HG02610 (cell line): ENCODE data around the gene ABLIM3.

Source experiments
- ATAC-seq: cut with Tn5 transposase; IDR thresholded peaks from one replicate; pipeline ENCODE4 v1.9.1; 2021; ENCODE audit warnings: mild to moderate bottlenecking, moderate library complexity; ENCODE audit not compliant: unreplicated experiment

The ABLIM3 gene

DNA sequence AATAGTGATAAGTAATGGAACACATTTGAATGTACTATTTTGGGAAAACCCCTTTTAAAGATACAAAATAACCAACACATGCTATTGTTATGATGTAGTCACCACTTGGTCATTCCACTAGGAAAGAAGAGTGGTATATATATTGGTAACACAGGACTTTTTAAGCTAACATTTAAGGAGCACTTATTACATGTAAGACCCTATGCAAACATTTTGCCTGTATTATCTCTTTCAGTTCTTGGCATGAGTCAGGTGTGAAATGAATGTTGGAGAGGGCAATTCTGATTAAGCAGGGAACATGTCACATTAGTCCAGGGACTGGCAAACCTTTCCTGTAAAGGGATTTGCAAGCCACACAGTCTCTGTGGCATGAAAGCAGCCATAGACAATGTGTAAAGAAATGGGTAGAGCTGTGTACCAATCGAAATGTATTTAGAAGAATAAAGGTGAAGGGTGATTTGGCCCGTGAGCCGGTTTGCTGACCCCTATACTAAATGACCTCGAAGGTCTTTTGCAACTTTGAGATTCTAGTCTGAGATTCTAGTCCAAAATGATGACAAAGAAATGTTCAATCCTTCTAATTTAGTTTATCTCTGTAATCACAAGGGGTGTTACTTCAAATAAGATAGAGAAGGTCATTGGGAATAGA, 15.3 kb downstream of the ABLIM3 start:
- ATAC-seq: peak; percentile 60

DNA sequence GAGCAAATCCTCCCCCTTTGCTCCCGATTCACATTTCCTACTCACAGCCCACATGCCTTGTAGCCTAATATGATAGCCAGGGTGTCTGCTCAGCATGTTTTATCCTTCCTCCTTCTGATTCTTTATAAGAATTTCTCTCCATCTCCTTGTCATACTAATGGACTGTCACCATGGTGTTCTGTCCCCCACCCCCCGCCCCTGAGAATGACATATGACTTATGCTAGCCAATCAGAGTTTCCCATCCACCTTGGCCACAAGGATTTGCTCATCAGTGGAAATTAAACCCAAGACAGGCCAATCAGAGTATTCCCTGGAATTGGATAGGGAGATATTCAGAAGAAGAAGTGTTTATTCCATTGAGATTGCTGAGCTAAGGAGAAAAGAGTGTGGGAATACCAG, 16.0 kb downstream of the ABLIM3 start:
- ATAC-seq: no peak

- no peak for ATAC-seq
Observed at GRCh38 chr5:149160291-149160787, 19.0 kb downstream of the ABLIM3 start.

DNA sequence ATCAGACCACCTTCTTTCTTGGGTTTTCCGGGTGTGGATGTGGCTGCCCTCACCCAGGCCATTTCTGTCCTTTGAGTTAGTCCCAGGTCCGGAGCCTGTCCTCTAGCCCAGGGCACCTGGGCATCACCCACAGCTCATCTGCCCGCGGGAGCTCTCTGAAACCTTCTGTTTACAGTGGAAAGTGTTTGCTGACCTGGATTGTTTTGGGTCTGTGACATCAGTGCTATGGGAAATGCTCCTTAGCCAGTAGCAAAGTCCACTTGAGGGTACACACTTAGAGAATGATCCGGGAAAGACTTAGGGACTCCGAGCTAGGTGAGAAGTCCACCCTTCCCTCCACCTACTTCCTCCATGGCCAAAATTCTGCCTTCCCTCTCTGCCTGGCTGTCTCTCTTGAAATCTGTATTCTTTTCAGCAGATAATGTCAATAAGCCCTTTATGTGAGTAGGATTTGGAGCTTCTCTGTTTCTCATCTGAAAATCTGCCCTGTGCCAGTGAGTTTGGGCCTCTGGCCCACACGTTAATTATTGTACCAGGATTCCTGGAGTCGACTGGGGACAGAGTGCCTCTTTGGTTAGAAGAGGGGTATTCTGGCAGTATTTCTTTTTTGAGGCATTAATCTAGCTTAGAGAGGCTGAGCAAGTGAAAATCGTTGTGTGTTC, 19.9 kb downstream of the ABLIM3 start:
- no peak for ATAC-seq

DNA sequence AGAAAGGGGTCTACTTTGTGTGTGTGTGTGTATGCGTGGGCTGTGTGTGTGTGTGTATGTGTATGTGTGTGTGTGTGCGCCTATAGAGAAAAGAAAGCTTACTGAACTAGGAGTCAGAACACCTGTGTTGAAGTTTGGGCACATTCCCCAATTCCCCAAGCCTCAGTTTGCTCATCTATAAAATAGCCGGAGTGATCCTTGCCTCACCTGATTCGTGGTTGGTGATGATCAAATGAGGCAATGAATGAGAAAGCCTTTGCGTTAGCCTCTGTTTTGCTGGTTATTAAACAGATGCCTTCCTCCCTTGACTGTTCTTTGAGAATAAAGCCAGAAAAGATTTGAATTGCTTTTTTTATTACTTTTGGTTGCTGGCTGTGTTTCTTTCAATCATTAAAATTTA, 20.6 kb downstream of the ABLIM3 start:
- ATAC-seq: no peak

GRCh38 chr5:149162401-149163084, 21.2 kb downstream of the ABLIM3 start:
- ATAC-seq: peak; percentile 84

DNA sequence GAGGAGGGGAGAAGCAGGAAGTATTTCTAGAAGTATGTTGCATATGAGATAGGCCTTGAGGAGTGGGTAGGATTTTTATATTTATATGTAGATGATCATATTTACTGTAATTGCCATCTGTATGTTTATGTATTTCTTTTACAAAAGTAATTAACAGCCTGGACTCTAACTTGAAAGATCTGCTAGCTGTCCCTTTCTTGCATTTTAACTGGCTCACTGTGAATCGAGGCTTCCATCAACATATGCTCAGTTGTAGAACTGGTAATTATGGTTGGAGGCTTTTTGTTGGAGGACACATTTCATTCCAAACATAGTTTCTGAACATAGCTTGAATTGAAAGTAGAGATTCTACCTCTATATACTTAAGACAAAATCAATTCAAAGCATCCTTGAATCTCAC, 23.4 kb downstream of the ABLIM3 start:
- ATAC-seq: no peak

DNA sequence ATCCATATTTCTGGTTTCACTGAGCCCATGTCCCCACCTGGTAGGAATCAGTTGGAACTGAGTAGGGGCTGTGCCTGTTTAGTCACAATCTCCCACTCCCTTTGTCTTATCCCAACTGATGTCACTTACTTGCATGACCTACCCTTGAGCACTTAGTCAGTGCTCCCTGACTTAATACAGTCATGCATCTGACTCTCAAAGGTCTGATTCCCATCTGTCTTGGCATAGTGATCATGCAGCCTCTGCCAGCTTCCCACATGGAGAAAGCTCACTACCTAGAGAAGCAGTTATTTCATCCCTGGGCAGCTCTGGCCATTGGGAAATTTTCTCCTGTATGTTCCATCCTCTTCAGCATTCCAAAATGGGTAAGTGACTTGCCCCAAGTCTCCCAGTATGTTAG, 24.8 kb downstream of the ABLIM3 start:
- ATAC-seq: no peak

- no peak for ATAC-seq
Observed at GRCh38 chr5:149166591-149167100, 25.4 kb downstream of the ABLIM3 start.

DNA sequence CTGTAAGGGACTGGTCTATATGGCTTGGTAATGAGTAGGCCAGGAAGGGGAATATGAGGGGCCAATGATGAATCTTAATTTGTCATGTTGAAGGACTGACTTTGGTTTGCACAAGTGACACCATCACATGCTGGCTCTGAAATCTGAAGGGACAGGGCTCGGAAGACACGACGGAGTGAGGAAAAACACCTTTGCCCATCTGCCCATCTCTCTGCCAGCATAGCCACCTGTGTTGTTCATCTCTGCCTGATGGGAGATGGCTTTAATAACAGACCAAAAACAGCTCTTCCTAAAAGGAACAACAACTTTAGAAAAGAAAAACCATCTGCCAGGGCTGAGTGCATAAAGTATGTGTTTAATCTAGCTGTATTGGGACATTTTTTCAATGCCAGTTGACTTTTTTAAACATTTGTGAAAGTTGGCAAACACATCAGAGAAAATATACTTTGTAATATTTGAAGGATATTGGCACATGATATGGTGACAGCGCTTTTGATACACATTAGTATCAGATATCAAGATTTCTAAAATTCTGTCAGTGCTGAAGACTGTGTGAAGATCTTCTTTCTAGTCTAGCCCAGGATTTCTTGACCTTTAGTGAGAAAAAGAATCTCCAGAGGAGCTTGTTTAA, 27.1 kb downstream of the ABLIM3 start:
- no peak for ATAC-seq

- ATAC-seq: no peak
Observed at GRCh38 chr5:149170299-149170698, 29.0 kb downstream of the ABLIM3 start.

- ATAC-seq: peak; percentile 83
Observed at GRCh38 chr5:149172261-149172660, 31.0 kb downstream of the ABLIM3 start.

DNA sequence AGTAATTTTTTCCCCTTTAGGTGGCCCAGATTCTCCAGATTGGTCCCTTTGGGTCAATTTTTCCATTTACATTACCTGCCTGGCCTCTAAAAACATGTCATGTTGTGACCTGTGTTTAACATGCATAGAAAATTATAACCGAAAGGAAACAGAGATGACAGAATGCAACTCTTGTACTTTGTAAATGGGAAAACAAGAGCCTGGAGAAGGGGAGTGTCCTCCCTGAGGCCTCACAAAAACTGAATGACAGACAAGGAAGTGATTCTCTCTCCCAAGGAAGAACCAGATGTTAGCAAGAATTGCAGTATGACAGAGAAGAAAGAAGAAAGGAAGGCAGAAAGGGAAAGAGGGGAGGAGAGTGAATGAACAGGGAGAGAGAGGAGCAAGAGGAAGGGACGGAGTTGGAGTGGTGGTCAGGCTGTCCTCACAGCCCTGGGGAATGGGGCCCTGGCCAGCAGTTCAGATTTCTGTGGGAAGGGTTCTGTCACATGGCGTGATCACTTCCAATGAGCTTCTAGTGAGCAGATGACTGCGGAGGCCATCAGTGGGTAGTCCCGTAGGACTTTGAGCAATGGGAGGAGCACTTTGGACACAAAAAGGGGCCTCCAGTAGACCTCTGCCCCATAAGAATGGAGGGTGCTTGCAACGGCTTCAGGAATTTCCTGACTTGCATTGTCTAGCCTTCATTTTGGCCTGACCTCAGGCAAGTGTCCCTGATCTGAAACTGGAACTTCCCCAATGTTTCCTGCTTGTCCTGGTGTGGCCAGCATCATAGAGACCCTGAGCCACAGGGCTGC, 31.6 kb downstream of the ABLIM3 start:
- ATAC-seq: no peak

- no peak for ATAC-seq
Observed at GRCh38 chr5:149174847-149175234, 33.5 kb downstream of the ABLIM3 start.

DNA sequence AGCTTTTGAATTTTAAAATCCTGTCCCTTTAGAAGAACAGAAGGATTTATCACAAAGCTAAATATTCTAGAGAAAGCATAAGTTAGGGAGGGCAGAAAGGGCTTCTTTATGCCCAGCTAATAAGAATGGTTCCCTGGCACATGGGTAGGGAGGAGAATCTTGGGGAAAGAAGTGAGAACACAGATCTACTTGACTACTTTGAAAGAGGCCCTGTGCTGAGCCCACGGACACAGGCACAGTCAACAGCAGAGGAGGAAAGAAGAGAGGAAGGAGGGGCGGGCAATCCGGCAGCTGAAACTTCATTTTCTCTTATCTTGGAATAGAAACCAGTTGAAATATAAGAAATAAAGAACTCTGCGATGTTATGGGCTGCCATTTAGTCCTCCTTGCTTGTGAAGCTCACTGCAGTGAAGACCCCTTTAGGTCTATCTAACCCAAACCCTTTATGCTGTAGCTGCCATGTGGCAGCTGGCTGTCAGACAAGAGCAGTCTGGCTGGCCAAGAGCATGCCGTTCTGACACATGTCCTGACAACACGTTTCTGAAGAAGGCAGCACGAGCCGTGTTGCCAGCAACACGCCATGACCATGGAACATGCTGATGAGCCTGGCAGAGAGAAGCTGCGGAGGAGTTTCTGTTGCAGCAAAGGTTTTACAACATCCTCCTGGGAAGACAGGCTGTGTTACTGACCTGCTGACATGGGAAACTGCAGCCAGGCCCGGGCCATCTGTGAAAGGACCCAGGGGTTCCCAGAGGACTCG, 34.2 kb downstream of the ABLIM3 start:
- no peak for ATAC-seq

- ATAC-seq: no peak
Observed at GRCh38 chr5:149177339-149177843, 36.1 kb downstream of the ABLIM3 start.

DNA sequence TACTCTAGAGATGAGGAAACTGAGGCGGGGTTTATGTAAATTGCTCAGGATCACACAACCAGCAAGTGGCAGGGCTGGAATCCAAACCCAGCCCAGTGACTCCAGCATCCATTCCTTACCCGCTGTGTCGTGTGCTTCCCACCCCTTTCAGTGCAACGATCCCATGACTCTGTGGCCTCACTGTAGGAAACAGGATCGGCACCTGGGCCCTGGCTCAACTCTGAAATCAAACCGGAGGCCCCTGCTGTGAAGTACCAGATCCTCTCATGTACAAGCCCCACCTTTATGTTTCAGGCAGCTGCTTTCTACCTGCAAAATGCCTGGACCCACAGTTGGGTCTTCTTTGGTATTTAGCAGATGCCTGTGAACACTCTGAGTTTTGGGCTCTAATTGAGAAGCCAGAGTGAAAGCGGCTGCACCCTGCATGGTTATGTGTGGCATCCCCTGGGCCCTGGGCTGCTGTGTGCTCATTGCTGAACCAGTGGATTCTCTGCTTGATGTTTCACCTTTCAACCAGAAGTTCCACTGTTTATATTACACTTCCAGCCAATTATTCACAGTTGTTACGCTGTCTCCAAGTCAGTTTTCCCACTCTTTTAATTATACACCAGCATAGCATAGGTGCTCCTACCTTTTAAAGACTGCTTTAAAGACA, 36.7 kb downstream of the ABLIM3 start:
- ATAC-seq: no peak

DNA sequence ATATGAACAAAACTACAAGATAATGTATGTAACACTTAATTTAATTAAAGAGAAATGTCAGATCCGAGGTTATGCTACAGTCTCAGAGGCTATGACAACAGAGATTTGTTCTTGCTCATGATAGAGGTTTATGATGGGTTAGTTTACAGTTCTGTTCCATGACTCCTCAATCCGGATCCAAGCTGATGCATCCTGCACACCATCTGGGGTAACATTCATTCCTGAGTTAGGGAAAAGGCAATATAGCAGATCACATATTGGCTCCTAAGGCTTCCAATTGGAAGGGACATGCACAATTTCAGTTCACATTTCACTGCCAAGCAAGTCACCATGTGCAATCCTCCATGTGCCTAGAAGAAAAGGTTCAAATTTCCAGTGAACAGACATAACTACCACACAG, 40.4 kb downstream of the ABLIM3 start:
- ATAC-seq: no peak

DNA sequence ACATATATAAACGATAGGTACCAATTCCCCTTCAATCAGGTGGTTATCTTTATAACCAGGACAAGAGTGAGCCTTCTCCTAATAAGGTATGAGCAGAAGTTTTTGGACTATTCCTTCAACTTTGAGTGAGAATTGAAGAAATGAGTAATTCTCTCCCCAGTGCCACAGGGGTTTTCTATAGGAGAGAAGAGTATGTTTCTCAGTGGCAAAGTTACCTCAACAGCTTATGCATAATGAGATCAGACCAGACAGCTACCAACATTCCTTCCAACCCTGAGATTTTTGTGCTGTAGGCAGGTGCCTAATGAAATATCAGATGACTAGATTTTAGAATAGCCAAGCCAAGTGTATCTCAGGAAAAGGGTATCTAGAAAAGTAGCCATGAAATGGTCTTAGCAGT, 40.9 kb downstream of the ABLIM3 start:
- no peak for ATAC-seq
